Endothelial cell of umbilical vein (primary cell): ENCODE measurements around the gene C2orf74.

Experiments
- CTCF ChIP-seq, 2 donors: IDR thresholded peaks; 1 replicate in 1 of 2; 2 replicates in 1 of 2; pipeline ENCODE4 v1.5.1; 2011; ENCODE audit warnings: low read length in 2 of 2, mild to moderate bottlenecking in 2 of 2, moderate library complexity in 2 of 2, control low read depth in 1 of 2, inconsistent platforms in 1 of 2, low read depth in 1 of 2; ENCODE audit not compliant: insufficient read depth in 1 of 2; ENCODE audit errors: extremely low read depth in 1 of 2
- MYC ChIP-seq: IDR thresholded peaks from one replicate; pipeline ENCODE4 v1.6.1; 2011; ENCODE audit warnings: mild to moderate bottlenecking, low read depth, low read length
- POLR2A ChIP-seq: IDR thresholded peaks from 2 replicates; pipeline ENCODE4 v1.6.1; 2012; ENCODE audit warnings: low read depth, mild to moderate bottlenecking, control low read depth, low read length
- POLR2AphosphoS5 ChIP-seq: IDR thresholded peaks from 2 replicates; pipeline ENCODE4 v1.6.1; 2012; ENCODE audit warnings: low read depth, mild to moderate bottlenecking, control low read depth, low read length, moderate library complexity; ENCODE audit not compliant: insufficient read depth

GRCh38 chr2:61134141-61134540, 27.8 kb upstream of the C2orf74 start:
- TF ChIP-seq CTCF (IDR thresholded peaks at IDR 0.05; ENCODE audit: extremely low read depth in 1 of 2, insufficient read depth in 1 of 2, low read depth in 1 of 2, low read length in 2 of 2): no peak
- no peak for TF ChIP-seq POLR2AphosphoS5
- no peak for TF ChIP-seq POLR2A
- no peak for TF ChIP-seq MYC
